OCI-LY7 (cell line): ENCODE data around the gene CES4A. TPM values are rescaled to one million over a fixed set of nuclear protein-coding genes. Genes with fewer than 3 reads are reported as not detected.

Experiments
- BruUV-seq: library from RNA; stranded (reverse); fragments of 400-500 nt; replicated peaks from 2 replicates; lab custom pipeline; 2021; lab: Mats Ljungman, UMichigan
- CTCF ChIA-PET: fragments of 300-600 bp; sonication (Branson Sonifier 250); formaldehyde crosslinking; loops from one replicate; lab custom pipeline; 2022; ENCODE audit warnings: antibody characterized with exemption; ENCODE audit not compliant: unreplicated experiment; lab: Charles Lee
- POLR2A ChIA-PET: fragments of 300-600 bp; sonication (Branson Sonifier 250); formaldehyde crosslinking; loops from one replicate; lab custom pipeline; 2022; ENCODE audit warnings: antibody characterized with exemption; lab: Charles Lee
- DNase-seq: peaks from one replicate; pipeline ENCODE4 v3.0.0-alpha.2; 2015; ENCODE audit warnings: low spot score
- H2AFZ ChIP-seq: fragments of 200-600 bp; sonication (generic), shearing (Covaris generic); 2 replicates; pipeline ENCODE4 v1.6.1; 2014; ENCODE audit warnings: mild to moderate bottlenecking, antibody characterized with exemption, low read length, moderate library complexity
- H3K27ac ChIP-seq: fragments of 200-600 bp; sonication (generic); 2 replicates; pipeline ENCODE4 v1.5.1; 2014; ENCODE audit warnings: mixed run types, low read depth, mild to moderate bottlenecking, moderate library complexity, low read length, inconsistent platforms; ENCODE audit not compliant: poor library complexity, severe bottlenecking
- H3K36me3 ChIP-seq: fragments of 200-600 bp; sonication (generic); 2 replicates; pipeline ENCODE4 v1.6.1; 2014; ENCODE audit warnings: mild to moderate bottlenecking, antibody characterized with exemption, low read length, moderate library complexity, mixed read lengths; ENCODE audit not compliant: insufficient read depth
- H3K4me1 ChIP-seq: fragments of 200-600 bp; sonication (generic); 2 replicates; pipeline ENCODE4 v1.5.1; 2014; ENCODE audit warnings: mild to moderate bottlenecking, low read length; ENCODE audit not compliant: insufficient read depth, poor library complexity, severe bottlenecking
- H3K4me2 ChIP-seq: fragments of 200-600 bp; sonication (generic); 2 replicates; pipeline ENCODE4 v1.6.1; 2014; ENCODE audit warnings: mild to moderate bottlenecking, low read length
- H3K4me3 ChIP-seq: fragments of 200-600 bp; sonication (generic); 2 replicates; pipeline ENCODE4 v1.5.1; 2014; ENCODE audit warnings: mild to moderate bottlenecking, low read depth, low read length; ENCODE audit not compliant: poor library complexity, severe bottlenecking
- H3K79me2 ChIP-seq: fragments of 200-600 bp; sonication (generic); 2 replicates; pipeline ENCODE4 v1.6.1; 2016; ENCODE audit warnings: low read depth, mild to moderate bottlenecking, low read length, moderate library complexity, mixed read lengths; ENCODE audit not compliant: insufficient read depth
- H3K9me2 ChIP-seq: fragments of 200-600 bp; sonication (generic); 2 replicates; pipeline ENCODE4 v1.6.1; 2016; ENCODE audit warnings: mild to moderate bottlenecking, low read length, mixed read lengths; ENCODE audit not compliant: insufficient read depth
- H3K9me3 ChIP-seq: fragments of 200-600 bp; sonication (generic); 2 replicates; pipeline ENCODE4 v1.6.1; 2014; ENCODE audit warnings: mild to moderate bottlenecking, mixed run types, low read length, mixed read lengths
- H4K20me1 ChIP-seq: fragments of 200-600 bp; sonication (generic); 2 replicates; pipeline ENCODE4 v1.6.1; 2014; ENCODE audit warnings: mild to moderate bottlenecking, antibody characterized with exemption, low read length, moderate library complexity, mixed read lengths; ENCODE audit not compliant: insufficient read depth
- EZH2phosphoT487 ChIP-seq: fragments of 200-600 bp; sonication (generic); IDR thresholded peaks from 2 replicates; pipeline ENCODE4 v1.6.1; 2018; ENCODE audit warnings: low read depth, borderline replicate concordance, mild to moderate bottlenecking, mixed run types, antibody characterized with exemption, low read length, moderate library complexity, mixed read lengths
- intact Hi-C: fragments of 100-400 bp; cut with micrococcal nuclease; formaldehyde crosslinking; loops from one replicate; pipeline ENCODE4 v1.10.0; 2022; ENCODE audit not compliant: unreplicated experiment
- total RNA-seq, 2 experiments: library from RNA; depleted of rRNA in 1 of 2; stranded (reverse); fragments of >200 nt in 1 of 2; shearing (Covaris generic) in 1 of 2; gene quantifications; 2 replicates each; pipeline ENCODE4 v1.2.3, GENCODE V29; 2014 to 2022
- TF ChIP-seq, protein P1 (sequence below): fragments of 200-600 bp; sonication (generic); conservative IDR thresholded peaks from 2 replicates; pipeline ENCODE4 v1.5.1; 2014; ENCODE audit warnings: mild to moderate bottlenecking, antibody characterized with exemption, low read length, moderate library complexity, mixed read lengths

The CES4A gene
- total RNA-seq, 2 experiments from 2014 or later, result 0.38 to 0.47 TPM

DNA sequence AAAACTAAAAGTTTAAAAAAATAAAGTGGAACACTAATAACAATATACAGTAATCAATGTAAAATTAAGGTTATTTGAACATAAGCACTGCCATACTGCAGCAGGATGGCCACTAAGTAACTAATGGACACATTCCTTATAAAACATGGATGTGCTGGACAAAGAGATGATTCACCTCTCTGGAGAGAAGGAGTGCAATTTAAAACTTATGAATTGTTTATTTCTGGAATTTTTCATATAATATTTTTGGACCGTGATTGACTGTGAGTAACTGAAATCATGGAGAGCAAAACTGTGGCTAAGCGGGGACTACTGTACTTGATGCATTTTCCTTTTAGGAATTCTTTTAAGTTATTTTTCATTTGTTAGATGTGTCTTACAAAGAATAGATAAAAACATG, 62.4 kb downstream of the CES4A start:
- Histone ChIP-seq H2AFZ (no peak overlapping the region), H3K4me2 (no peak overlapping the region), H3K4me3 (no peak overlapping the region), H3K27ac (no peak overlapping the region), H4K20me1 (0 out of 2 replicates have a peak, but pooled peaks cover 4% of the 10 kb centered on the region), H3K79me2 (peaks cover 31% of the 10 kb centered on the region; the same call in 1 of the 2 replicates), H3K9me3 (no peaks in the 10 kb centered on the region), H3K4me1 (no peaks in the 10 kb centered on the region), H3K36me3 (peaks cover 41% of the 10 kb centered on the region), H3K9me2 (no peaks in the 10 kb centered on the region)
- no peak for DNase-seq
- BruUV-seq, result no TSS peak
- intact Hi-C loops, result no loop called here
- CTCF ChIA-PET, result no interaction called here
- POLR2A ChIA-PET, result no interaction called here
- TF ChIP-seq EZH2phosphoT487, result no peak
- TF ChIP-seq, protein P1, sequence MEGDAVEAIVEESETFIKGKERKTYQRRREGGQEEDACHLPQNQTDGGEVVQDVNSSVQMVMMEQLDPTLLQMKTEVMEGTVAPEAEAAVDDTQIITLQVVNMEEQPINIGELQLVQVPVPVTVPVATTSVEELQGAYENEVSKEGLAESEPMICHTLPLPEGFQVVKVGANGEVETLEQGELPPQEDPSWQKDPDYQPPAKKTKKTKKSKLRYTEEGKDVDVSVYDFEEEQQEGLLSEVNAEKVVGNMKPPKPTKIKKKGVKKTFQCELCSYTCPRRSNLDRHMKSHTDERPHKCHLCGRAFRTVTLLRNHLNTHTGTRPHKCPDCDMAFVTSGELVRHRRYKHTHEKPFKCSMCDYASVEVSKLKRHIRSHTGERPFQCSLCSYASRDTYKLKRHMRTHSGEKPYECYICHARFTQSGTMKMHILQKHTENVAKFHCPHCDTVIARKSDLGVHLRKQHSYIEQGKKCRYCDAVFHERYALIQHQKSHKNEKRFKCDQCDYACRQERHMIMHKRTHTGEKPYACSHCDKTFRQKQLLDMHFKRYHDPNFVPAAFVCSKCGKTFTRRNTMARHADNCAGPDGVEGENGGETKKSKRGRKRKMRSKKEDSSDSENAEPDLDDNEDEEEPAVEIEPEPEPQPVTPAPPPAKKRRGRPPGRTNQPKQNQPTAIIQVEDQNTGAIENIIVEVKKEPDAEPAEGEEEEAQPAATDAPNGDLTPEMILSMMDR, result no peak

DNA sequence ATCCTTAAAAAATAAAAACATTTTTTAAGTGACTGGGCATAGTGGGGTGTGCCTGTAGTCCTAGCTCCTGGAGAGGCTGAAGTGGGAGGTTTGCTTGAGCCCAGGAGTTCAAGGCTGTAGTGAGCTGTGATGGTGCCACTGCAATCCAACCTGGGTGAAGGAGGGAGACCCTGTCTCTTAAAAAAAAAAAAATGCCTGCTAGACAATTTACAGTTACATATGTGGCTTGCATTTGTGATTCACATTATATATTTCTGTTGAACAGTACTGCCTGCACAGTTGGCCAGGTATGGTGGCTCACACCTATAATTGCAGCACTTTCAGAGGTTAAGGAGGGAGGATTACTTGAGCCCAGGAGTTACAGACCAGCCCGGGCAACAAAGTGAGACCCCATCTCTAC, 64.0 kb downstream of the CES4A start:
- H3K4me1 ChIP-seq, result no peaks in the 10 kb centered on the region
- peaks cover 35% of the 10 kb centered on the region; the same call in 1 of the 2 replicates for H3K79me2 ChIP-seq
- intact Hi-C loops, result no loop called here
- no peak overlapping the region for H3K27ac ChIP-seq
- ChIA-PET CTCF (no interaction called here), POLR2A (interaction anchor here (0.5 to 1.0 kb wide), 5 partner anchors 11 to 175 kb away, joined by 3 to 5 read pairs (median 3); partner anchors contain the start of gene TMEM208)
- no peaks in the 10 kb centered on the region for H3K9me2 ChIP-seq
- no peak for DNase-seq
- BruUV-seq, result no TSS peak
- H2AFZ ChIP-seq, result no peak overlapping the region
- 0 out of 2 replicates have a peak, but pooled peaks cover 2% of the 10 kb centered on the region for H4K20me1 ChIP-seq
- no peak overlapping the region for H3K4me2 ChIP-seq
- H3K4me3 ChIP-seq, result no peak overlapping the region
- no peaks in the 10 kb centered on the region for H3K9me3 ChIP-seq
- peaks cover 39% of the 10 kb centered on the region for H3K36me3 ChIP-seq
- TF ChIP-seq EZH2phosphoT487, result no peak
- TF ChIP-seq, protein P1, result no peak

DNA sequence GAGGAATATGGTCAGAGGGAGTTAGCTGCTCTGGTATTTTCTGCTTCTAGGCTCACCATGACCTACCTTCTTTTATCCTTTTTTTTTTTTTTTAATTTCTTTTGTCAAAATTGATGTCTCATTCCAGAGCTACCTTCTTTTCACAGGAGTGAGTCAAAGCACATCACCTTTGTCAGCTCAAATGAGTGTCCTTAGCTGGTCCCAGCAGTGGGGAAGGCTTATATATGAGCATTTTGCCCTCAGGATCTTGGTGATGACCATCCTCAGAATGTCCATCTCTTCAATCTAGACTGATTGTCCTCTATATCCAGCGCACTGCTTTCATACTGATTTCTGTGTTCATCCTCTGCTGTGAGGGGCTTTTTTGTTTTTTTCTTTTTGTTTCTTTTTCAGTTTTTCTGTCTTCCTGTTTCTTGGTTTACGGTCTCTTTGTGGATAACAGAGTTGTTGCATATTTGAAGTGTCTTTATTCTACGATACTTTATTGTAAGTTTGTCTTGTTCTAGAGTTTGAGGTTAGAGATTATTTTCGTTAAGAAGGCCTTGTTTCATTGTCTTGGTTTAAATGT, 65.5 kb downstream of the CES4A start:
- Histone ChIP-seq H3K36me3 (peaks cover 35% of the 10 kb centered on the region), H3K4me3 (no peak overlapping the region), H2AFZ (no peak overlapping the region), H3K4me1 (no peaks in the 10 kb centered on the region), H3K9me2 (no peaks in the 10 kb centered on the region), H4K20me1 (no peaks in the 10 kb centered on the region), H3K79me2 (peaks cover 47% of the 10 kb centered on the region; the same call in 1 of the 2 replicates), H3K27ac (no peak overlapping the region), H3K9me3 (no peaks in the 10 kb centered on the region), H3K4me2 (no peak overlapping the region)
- TF ChIP-seq, protein P1, result no peak
- no peak for TF ChIP-seq EZH2phosphoT487
- ChIA-PET CTCF (no interaction called here), POLR2A (interaction anchor here (0.6 to 1.0 kb wide), 2 partner anchors 10 to 13 kb away, joined by 5 read pairs; no protein-coding TSS in a partner anchor)
- DNase-seq, result no peak
- BruUV-seq, result no TSS peak
- intact Hi-C loops, result no loop called here
